HepG2 (cell line): ENCODE results near the gene COPZ2. TPM values are rescaled to one million over a fixed set of nuclear protein-coding genes. Genes with fewer than 3 reads are reported as not detected.

Source experiments
- ATAC-seq: fragments of 200-7000 bp; cut with Tn5 transposase; 3 replicates; pipeline ENCODE4 v1.9.1; 2020; ENCODE audit warnings: mild to moderate bottlenecking, moderate library complexity
- BruUV-seq: library from RNA; stranded (reverse); fragments of 400-500 nt; replicated peaks from 2 replicates; lab custom pipeline; 2021; lab: Mats Ljungman, UMichigan
- CTCF ChIA-PET: fragments of 300-600 bp; formaldehyde crosslinking; extraction: SDS; loops from one replicate; lab custom pipeline; 2021; ENCODE audit warnings: low total read pairs, inconsistent platforms, low intra/inter-chr PET ratio; lab: Yijun Ruan, JAX
- POLR2A ChIA-PET: fragments of 350-600 bp; sonication (Branson Sonifier 250); formaldehyde crosslinking; loops from one replicate; lab custom pipeline; 2020; ENCODE audit warnings: antibody characterized with exemption, inconsistent platforms; lab: Yijun Ruan, JAX
- DNase-seq: peaks from one replicate; pipeline ENCODE4 v3.0.0-alpha.2; 2015; ENCODE audit warnings: low spot score
- FAIRE-seq: peaks from 3 replicates; lab custom pipeline; 2011; peaks lifted over from hg19 to GRCh38; lab: Jason Lieb, UNC
- H2AFZ ChIP-seq: one replicate; pipeline ENCODE4 v1.6.1; 2011; ENCODE audit warnings: low read length, inconsistent platforms
- H3K27ac ChIP-seq: fragments of 300-600 bp; 3 replicates; pipeline ENCODE4 v1.8.0; 2011; ENCODE audit warnings: mixed run types, mild to moderate bottlenecking, mixed read lengths, low read length, inconsistent platforms; ENCODE audit not compliant: insufficient read depth; ENCODE audit errors: extremely low read length
- H3K27me3 ChIP-seq, 2 experiments: fragments of 200-600 bp in 1 of 2; 2 replicates in 1 of 2; 3 replicates in 1 of 2; pipeline versions ENCODE4 v1.6.0 to v1.8.0; 2011; ENCODE audit warnings: low read length in 2 of 2, mild to moderate bottlenecking in 2 of 2, moderate library complexity in 2 of 2, inconsistent platforms in 1 of 2; ENCODE audit not compliant: insufficient read depth in 2 of 2, control insufficient read depth in 1 of 2
- H3K36me3 ChIP-seq, 2 experiments: fragments of 200-600 bp in 1 of 2; replicated peaks in 1 of 2; 2 replicates in 1 of 2; 3 replicates in 1 of 2; pipeline versions ENCODE4 v1.5.1 to v1.8.0; 2011; ENCODE audit warnings: low read length in 2 of 2, inconsistent platforms in 1 of 2; ENCODE audit not compliant: insufficient read depth in 2 of 2, control insufficient read depth in 1 of 2
- H3K4me1 ChIP-seq: 2 replicates; pipeline ENCODE4 v1.5.1; 2012; ENCODE audit warnings: low read length, inconsistent platforms; ENCODE audit not compliant: insufficient read depth
- H3K4me2 ChIP-seq: 2 replicates; pipeline ENCODE4 v1.6.0; 2011; ENCODE audit warnings: low read depth, low read length, inconsistent platforms
- H3K4me3 ChIP-seq, 3 experiments: fragments of 200-600 bp in 1 of 3; sonication (generic), shearing (Covaris generic) in 1 of 3; replicated peaks in 1 of 3; 2 replicates each; pipeline ENCODE4 v1.5.1; 2011 to 2016; ENCODE audit warnings: low read length in 3 of 3, inconsistent platforms in 2 of 3, low read depth in 2 of 3, mild to moderate bottlenecking in 2 of 3, control low read depth in 1 of 3, mixed read lengths in 1 of 3; ENCODE audit not compliant: insufficient read depth in 1 of 3
- H3K79me2 ChIP-seq: one replicate; pipeline ENCODE4 v1.6.1; 2011; ENCODE audit warnings: low read length, inconsistent platforms; ENCODE audit not compliant: insufficient read depth
- H3K9ac ChIP-seq: 2 replicates; pipeline ENCODE4 v1.6.0; 2011; ENCODE audit warnings: mild to moderate bottlenecking, low read depth, low read length, inconsistent platforms; ENCODE audit not compliant: insufficient read depth
- H3K9me3 ChIP-seq: 2 replicates; pipeline ENCODE4 v1.5.1; 2012; ENCODE audit warnings: mild to moderate bottlenecking, low read length
- H4K20me1 ChIP-seq: 2 replicates; pipeline ENCODE4 v1.6.0; 2011; ENCODE audit warnings: inconsistent platforms, mild to moderate bottlenecking, low read length, moderate library complexity; ENCODE audit not compliant: insufficient read depth
- ARNTL ChIP-seq: sonication (generic); formaldehyde crosslinking; IDR thresholded peaks from 2 replicates; pipeline ENCODE4 v1.4.0; 2020; ENCODE audit warnings: mild to moderate bottlenecking, missing genetic modification reagents
- HNRNPK ChIP-seq: fragments of 200-400 bp; formaldehyde crosslinking; IDR thresholded peaks from 2 replicates; pipeline ENCODE4 v1.6.1; 2018; ENCODE audit warnings: low read length, low read depth, moderate library complexity, mild to moderate bottlenecking; ENCODE audit not compliant: poor library complexity, severe bottlenecking
- MXI1 ChIP-seq: IDR thresholded peaks from 3 replicates; pipeline ENCODE4 v1.6.1; 2012; ENCODE audit warnings: low read depth, low read length, inconsistent platforms, borderline replicate concordance
- MYC ChIP-seq: sonication (generic); formaldehyde crosslinking; IDR thresholded peaks from 2 replicates; pipeline ENCODE4 v1.9.0; 2021; ENCODE audit warnings: missing genetic modification reagents, borderline replicate concordance
- SAP130 ChIP-seq: IDR thresholded peaks from 2 replicates; pipeline ENCODE4 v1.6.1; 2016; ENCODE audit warnings: low read depth
- STAG1 ChIP-seq: sonication (generic); formaldehyde crosslinking; IDR thresholded peaks from 2 replicates; pipeline ENCODE4 v1.4.0; 2020; ENCODE audit warnings: missing genetic modification reagents
- ZBTB42 ChIP-seq: sonication (generic); formaldehyde crosslinking; IDR thresholded peaks from 2 replicates; pipeline ENCODE4 v1.5.0; 2020; ENCODE audit warnings: mild to moderate bottlenecking, missing genetic modification reagents
- ZNF512 ChIP-seq: sonication (generic); formaldehyde crosslinking; IDR thresholded peaks from 2 replicates; pipeline ENCODE4 v1.4.0; 2020; ENCODE audit warnings: mild to moderate bottlenecking, missing genetic modification reagents
- ZNF572 ChIP-seq: sonication (generic); formaldehyde crosslinking; IDR thresholded peaks from 2 replicates; pipeline ENCODE4 v1.5.1; 2020; ENCODE audit warnings: mild to moderate bottlenecking, missing genetic modification reagents
- ZNF687 ChIP-seq: sonication (generic); formaldehyde crosslinking; IDR thresholded peaks from 2 replicates; pipeline ENCODE4 v1.5.1; 2020; ENCODE audit warnings: mild to moderate bottlenecking, missing genetic modification reagents, moderate library complexity
- WGBS: methylation state at CpG from one replicate; pipeline ENCODE4 v1.1.6; 2017; ENCODE audit warnings: low lambda C conversion rate; 5-methylcytosine and 5-hydroxymethylcytosine counted together
- in situ Hi-C: cut with HindIII; loops from 2 replicates; pipeline ENCODE4 v1.10.0; 2017; ENCODE audit warnings: low pct_unique_long_range_greater_than_20kb; ENCODE audit not compliant: extremely low pct_ligation_motif_present
- intact Hi-C: fragments of 100-400 bp; cut with micrococcal nuclease; formaldehyde crosslinking; loops from one replicate; pipeline ENCODE4 v1.10.0; 2022; ENCODE audit not compliant: unreplicated experiment
- polyA plus RNA-seq, 8 experiments: library from polyadenylated mRNA; depleted of rRNA in 3 of 8; stranded (reverse) in 7 of 8; unstranded in 1 of 8; fragments of >200 nt; fragmentation: Illumina TruSeq in 4 of 8; extraction: Trizol in 4 of 8; gene quantifications; 2 replicates each; pipeline versions ENCODE4 v1.2.1 to v1.2.3, GENCODE V29; 2011 to 2016; ENCODE audit warnings: low read depth in 4 of 8, missing spikeins in 1 of 8, mixed read lengths in 1 of 8; ENCODE audit not compliant: insufficient read depth in 1 of 8
- total RNA-seq, 5 experiments: library from RNA; depleted of rRNA; stranded (reverse); fragments of >200 nt; fragmentation: Illumina TruSeq; extraction: Trizol; gene quantifications; 2 replicates each; pipeline ENCODE4 v1.2.3, GENCODE V29; 2016; ENCODE audit warnings: low read depth in 1 of 5
- TF ChIP-seq, protein P1 (sequence below): sonication (generic); formaldehyde crosslinking; IDR thresholded peaks from 2 replicates; pipeline ENCODE4 v1.8.1; 2023; ENCODE audit warnings: mild to moderate bottlenecking, moderate library complexity, missing genetic modification reagents
- TF ChIP-seq, protein P2 (sequence below): sonication (generic); formaldehyde crosslinking; IDR thresholded peaks from 2 replicates; pipeline ENCODE4 v1.4.0; 2020; ENCODE audit warnings: missing genetic modification reagents, low read depth, mild to moderate bottlenecking, borderline replicate concordance

The COPZ2 gene
- total and polyA plus RNA-seq, 2 of the 13 experiments (the other 11 are each of a cell fraction or from before 2014, with no cell fraction given): 0.61 to 1.5 TPM

DNA sequence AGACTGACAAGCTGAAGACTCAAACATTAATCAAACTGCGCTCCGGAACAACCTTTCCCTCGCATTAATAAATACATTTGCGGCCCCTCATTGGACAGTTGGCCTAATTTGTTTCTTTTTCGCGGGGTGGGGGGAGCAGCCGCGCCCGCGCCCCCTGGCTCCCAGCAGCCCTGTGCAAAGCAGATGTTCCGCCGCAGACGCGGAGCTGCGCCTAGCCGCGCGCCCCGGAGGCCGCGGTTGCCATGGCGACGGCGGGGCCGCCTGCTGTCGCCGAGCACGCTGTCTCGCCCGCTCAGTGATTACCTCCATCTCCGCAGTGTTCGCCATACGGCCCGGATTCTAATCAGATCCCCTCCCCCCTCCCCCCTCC is 25.5 kb downstream of the COPZ2 start (continued):
- TF ChIP-seq, protein P1, sequence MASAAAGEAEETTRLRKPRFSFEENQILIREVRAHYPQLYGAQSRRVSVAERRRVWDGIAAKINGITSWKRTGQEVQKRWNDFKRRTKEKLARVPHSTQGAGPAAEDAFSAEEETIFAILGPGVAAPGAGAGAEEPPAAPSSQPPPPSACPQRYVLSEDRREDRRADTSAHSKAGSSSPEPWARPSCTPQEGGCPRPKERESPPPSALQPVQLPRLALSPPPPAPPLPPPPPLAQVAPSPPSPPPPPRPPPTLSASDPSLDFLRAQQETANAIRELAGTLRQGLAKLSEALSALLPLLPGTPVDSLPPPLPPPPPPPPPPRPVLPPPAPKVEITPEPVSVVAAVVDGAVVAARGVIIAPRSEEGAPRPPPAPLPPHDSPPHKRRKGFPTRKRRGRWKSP (CRISPR knock-in tag): peak; percentile 96
- TF ChIP-seq HNRNPK (peak; percentile 92), ARNTL (CRISPR knock-in tag) (no peak), MXI1 (peak; percentile 70; the same call in 2 of the 3 replicates)
- TF ChIP-seq, all 625 proteins: peak for 13

DNA sequence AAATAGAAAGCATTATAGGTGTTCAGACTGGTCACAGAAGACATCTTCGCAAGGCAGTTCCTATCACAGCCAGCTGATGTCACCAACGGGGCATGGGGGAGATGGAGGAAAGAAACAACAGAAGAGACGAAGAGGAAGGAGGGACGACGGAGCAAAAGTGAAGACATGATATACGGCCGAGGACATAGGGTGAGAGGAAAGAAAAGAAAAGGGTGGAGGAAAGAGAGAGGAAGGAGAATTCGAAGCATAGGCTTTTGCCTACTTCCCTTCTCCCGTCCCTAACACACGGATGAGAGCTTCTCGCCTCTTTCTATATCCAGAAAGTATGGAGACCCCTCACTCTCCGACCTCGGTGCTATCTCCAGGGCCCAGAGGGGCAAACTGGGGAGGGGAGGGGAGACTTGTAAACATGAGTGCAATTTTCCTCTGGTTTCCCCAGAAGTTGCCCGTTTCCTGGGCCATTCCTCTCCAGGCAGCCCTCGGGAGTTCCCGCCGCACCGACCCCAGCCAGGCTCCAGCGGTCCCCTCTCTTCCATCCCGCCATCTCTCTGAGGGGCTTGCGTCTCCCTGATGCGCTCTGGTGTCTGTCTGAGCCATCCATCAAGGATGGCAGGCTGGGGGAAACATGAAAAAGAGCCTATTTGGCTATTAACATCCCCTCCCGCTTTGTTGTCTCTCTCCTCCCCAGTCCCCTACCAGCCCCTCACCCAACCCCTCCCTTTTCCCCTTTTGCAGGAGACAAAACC is 26.0 kb downstream of the COPZ2 start:
- no peaks in the 10 kb centered on the region for H3K9me3 ChIP-seq
- DNase-seq (peak; percentile 38), FAIRE-seq (peak; percentile 92), ATAC-seq (peak; percentile 70)
- intact Hi-C loops (no loop called here), in situ Hi-C loops (no loop called here)
- ChIA-PET POLR2A (interaction anchor here (0.8 to 1.0 kb wide), 2 partner anchors 41 to 55 kb away, joined by 3 read pairs; partner anchors contain the start of gene CDK5RAP3), CTCF (interaction anchor here (0.8 to 1.7 kb wide), 2 partner anchors 62 to 63 kb away, joined by 4 read pairs; no protein-coding TSS in a partner anchor)
- peaks cover 23% of the 10 kb centered on the region for H3K4me1 ChIP-seq
- peaks cover 10 to 56% of the 10 kb centered on the region in 2 experiments; a peak in 4 of 5 replicates for H3K27me3 ChIP-seq
- peak overlapping the region in 2 of 3 experiments; percentile 24 to 58; a peak in 3 of 6 replicates for H3K4me3 ChIP-seq
- no peaks in the 10 kb centered on the region; the same call in 1 of the 2 replicates for H4K20me1 ChIP-seq
- H3K9ac ChIP-seq: no peak overlapping the region
- WGBS: 5% methylated on average over 20 of the region's 23 CpGs
- no peaks in the 10 kb centered on the region for H3K79me2 ChIP-seq
- no TSS peak for BruUV-seq
- H3K36me3 ChIP-seq: no peaks in the 10 kb centered on the region
- H3K4me2 ChIP-seq: peak overlapping the region; percentile 75
- H3K27ac ChIP-seq: no peak overlapping the region
- no peak overlapping the region for H2AFZ ChIP-seq
- TF ChIP-seq SAP130 (0 out of 2 replicates have a peak, but pooled peaks have one; percentile 2), STAG1 (CRISPR knock-in tag) (peak; percentile 41), ZBTB42 (CRISPR knock-in tag) (no peak), ZNF687 (CRISPR knock-in tag) (peak; percentile 21; the same call in 1 of the 2 replicates), ZNF572 (CRISPR knock-in tag) (no peak), ZNF512 (CRISPR knock-in tag) (peak; percentile 87; the same call in 1 of the 2 replicates), MYC (CRISPR knock-in tag) (0 out of 2 replicates have a peak, but pooled peaks have one; percentile 5)
- TF ChIP-seq, protein P2, sequence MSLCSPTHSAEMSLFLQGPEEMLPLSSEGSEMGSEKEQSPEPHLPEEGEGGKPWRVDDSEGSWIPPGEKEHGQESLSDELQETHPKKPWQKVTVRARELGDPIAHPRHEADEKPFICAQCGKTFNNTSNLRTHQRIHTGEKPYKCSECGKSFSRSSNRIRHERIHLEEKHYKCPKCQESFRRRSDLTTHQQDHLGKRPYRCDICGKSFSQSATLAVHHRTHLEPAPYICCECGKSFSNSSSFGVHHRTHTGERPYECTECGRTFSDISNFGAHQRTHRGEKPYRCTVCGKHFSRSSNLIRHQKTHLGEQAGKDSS: no peak
